GM12865 (cell line): Measurements from ENCODE around the gene CST9.

Experiments used
- DNase-seq: peaks from one replicate; pipeline ENCODE4 v3.0.0; 2010; ENCODE audit warnings: low read depth
- H3K4me3 ChIP-seq: 2 replicates; pipeline ENCODE4 v1.5.1; 2011; ENCODE audit warnings: mild to moderate bottlenecking, low read depth, low read length, control low read depth
- TF ChIP-seq, protein P1 (sequence below): IDR thresholded peaks from 2 replicates; pipeline ENCODE4 v1.5.1; 2011; ENCODE audit warnings: low read length, control low read depth, low read depth, inconsistent platforms; ENCODE audit not compliant: insufficient read depth; ENCODE audit errors: missing control alignments

The CST9 gene

GRCh38 chr20:23632711-23633573 is 27.2 kb upstream of the CST9 start:
- TF ChIP-seq, protein P1, sequence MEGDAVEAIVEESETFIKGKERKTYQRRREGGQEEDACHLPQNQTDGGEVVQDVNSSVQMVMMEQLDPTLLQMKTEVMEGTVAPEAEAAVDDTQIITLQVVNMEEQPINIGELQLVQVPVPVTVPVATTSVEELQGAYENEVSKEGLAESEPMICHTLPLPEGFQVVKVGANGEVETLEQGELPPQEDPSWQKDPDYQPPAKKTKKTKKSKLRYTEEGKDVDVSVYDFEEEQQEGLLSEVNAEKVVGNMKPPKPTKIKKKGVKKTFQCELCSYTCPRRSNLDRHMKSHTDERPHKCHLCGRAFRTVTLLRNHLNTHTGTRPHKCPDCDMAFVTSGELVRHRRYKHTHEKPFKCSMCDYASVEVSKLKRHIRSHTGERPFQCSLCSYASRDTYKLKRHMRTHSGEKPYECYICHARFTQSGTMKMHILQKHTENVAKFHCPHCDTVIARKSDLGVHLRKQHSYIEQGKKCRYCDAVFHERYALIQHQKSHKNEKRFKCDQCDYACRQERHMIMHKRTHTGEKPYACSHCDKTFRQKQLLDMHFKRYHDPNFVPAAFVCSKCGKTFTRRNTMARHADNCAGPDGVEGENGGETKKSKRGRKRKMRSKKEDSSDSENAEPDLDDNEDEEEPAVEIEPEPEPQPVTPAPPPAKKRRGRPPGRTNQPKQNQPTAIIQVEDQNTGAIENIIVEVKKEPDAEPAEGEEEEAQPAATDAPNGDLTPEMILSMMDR, result no peak
- H3K4me3 ChIP-seq, result no peak overlapping the region
- no peak for DNase-seq

DNA sequence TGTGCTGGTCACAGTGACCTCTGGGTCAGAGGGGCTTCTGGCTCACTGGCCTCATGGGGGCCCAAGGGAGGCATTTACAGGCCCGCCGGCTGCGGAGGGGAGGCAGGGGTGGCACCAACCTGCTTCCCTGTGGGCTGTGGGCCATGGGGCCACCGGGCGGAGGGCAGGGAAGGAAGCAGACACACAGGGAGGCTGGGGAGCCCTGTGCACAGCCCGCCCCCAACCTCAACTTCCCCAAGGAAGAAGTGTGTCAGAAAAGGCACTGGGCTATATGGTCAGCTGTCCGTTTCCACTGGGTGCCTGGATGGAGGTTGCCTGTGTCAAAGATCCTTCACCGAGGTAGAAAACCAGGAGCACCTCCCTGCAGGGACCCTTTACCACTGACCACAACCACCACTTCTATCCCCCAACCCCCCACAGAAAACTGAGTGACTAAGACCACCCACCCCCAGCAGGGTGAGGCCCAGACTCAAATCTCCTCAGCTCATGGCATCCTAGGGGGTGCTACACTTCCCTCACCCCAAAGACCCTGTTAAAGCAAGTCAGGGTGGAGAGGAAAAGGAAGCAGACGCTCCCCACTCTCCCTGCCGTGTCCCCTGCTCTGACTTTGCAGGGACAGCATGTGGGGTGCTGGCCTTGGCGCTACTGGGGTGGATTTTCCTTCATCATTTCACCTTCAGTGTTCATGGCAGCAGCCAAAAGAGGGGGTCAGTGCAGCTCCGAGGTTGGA is 26.4 kb upstream of the CST9 start:
- TF ChIP-seq, protein P1, result no peak
- H3K4me3 ChIP-seq, result no peak overlapping the region
- DNase-seq, result no peak

- TF ChIP-seq, protein P1, result no peak
- DNase-seq, result no peak
- H3K4me3 ChIP-seq, result no peak overlapping the region
Observed at GRCh38 chr20:23631226-23631822, 25.6 kb upstream of the CST9 start.

- no peak overlapping the region for H3K4me3 ChIP-seq
- TF ChIP-seq, protein P1, result no peak
- no peak for DNase-seq
Observed at GRCh38 chr20:23630392-23630849, 24.7 kb upstream of the CST9 start.

DNA sequence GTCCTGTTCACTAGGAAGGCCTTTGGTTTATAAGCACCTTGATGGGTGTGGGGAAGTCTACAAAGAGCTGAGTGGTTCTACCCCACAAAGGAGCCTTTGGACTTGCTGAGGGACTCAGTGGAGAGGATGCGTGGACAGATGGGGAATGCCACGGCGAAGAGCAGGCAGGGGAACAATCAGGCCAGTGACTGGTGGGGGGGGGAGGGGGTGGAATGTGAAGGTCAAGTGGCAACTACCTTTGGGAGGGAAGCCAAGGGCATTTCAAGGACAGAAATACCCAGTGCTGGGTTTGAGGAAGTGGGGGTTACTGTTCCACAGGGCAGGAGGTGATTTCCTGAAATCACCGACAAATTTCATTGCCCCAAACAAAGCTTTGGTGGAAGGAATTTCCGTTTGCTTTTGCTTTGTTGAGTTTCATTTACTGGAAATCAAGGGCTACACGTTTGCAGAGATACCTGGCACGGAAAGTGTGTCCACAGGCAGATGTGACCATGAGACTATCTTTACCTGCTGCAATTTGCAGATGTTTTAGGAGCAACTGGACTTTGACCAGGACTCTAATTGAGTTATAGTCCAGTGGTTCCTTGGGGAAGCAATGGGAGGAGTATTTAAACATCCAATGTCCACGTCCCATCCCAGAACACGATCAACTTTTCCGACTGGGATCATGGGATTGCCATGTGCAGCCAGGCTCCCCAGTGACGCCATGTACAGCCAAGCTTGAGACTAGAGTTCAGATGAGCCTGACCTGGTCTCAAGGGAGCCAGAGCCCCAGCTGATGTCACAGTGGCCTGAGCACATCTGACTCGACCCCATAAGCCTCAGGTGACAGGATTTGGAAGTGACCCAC is 24.1 kb upstream of the CST9 start:
- DNase-seq, result no peak
- no peak overlapping the region for H3K4me3 ChIP-seq
- TF ChIP-seq, protein P1, result no peak

DNA sequence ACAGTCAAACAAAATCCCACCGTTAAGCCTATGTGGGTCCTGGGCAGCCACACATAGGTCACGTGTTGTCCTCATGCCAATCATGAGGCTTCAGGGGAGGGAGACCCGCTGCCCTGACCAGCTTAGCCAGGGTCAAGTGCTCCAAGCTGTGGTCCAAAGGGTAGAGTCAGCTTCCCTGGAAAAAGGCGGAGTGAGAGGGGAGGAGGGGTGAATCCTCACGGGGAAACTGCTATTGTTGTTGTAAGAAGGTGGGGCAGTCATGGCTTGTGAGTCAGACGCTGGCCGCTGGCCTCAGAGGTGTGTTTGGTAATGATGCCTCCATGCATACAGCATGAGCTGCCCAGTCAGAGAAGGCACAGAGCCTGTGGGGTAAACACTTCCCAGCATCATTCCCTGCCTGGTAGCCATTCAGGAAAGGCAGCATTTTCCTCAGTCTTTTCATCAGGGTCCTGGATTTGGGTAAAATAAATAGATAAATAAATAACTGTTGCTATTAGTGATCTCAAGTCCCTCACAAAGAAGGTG is 23.4 kb upstream of the CST9 start:
- TF ChIP-seq, protein P1, result no peak
- DNase-seq, result no peak

More for the DNA sequence above, 23.4 kb upstream of the CST9 start:
- H3K4me3 ChIP-seq, result no peak overlapping the region
